Stimulated activated naive CD4-positive, alpha-beta T cell (primary cell): ENCODE data around the gene TRIM67.
A peak's percentile ranks its signal among the peaks of the same experiment; 100 is the strongest.

Experiments
- DNase-seq, 6 experiments: peaks; one replicate each; lab custom pipeline; 2025; lab: John Stamatoyannopoulos, UW

Gene TRIM67

GRCh38 chr1:231233735-231234417 is 72.0 kb downstream of the TRIM67 start:
- DNase-seq = no peak

- no peak for DNase-seq
Observed at GRCh38 chr1:231234506-231234905, 72.6 kb downstream of the TRIM67 start.

GRCh38 chr1:231235526-231236207 is 73.8 kb downstream of the TRIM67 start:
- no peak for DNase-seq

GRCh38 chr1:231236208-231236591 is 74.3 kb downstream of the TRIM67 start:
- no peak for DNase-seq

GRCh38 chr1:231236938-231237337 is 75.1 kb downstream of the TRIM67 start:
- no peak for DNase-seq

DNA sequence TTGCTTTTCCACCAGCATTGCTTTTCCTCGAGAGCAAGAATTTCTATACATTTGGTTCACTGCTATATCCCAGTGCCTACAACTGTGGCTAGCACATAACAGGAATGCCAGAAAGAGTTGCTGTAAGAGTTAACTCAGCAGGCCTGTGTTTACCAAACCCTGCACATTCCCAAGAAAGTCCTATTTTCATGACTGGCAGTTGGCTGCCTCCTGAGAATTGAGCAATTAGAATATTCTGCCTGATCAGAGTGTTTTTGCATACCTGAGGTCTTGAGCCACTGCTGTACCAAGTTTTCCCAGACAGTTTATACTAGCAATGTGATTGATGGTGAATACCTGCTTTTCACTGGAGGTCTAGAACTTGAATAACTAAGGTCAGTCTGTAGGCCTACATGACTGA is 76.4 kb downstream of the TRIM67 start:
- DNase-seq = no peak

DNA sequence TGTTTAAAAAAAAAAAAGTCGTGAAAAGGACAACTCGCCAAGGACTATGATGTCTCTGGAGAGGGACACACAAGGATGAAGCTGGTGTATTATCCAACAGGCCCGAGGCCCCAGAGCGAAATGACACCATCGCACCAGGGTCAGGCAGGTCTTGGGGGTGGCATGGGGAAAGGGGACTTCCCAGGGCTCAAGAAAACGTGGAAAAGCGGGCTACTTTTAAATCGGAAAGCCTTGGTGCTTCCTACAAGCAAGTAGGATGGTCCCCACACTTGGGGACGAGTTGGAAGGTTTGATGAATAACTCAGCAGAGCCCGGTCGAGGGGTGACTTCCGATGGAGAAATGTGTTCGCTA is 78.6 kb downstream of the TRIM67 start:
- DNase-seq = no peak

GRCh38 chr1:231240883-231241735 is 79.3 kb downstream of the TRIM67 start, which contains the start of gene GNPAT:
TSS of gene GNPAT (plus strand) at chr1:231241212. CDS start at chr1:231241379, 167 bp downstream.
- DNase-seq = peak; percentile 76 to 93 (median 86)

GRCh38 chr1:231241750-231242149 is 79.9 kb downstream of the TRIM67 start:
- DNase-seq = no peak

DNA sequence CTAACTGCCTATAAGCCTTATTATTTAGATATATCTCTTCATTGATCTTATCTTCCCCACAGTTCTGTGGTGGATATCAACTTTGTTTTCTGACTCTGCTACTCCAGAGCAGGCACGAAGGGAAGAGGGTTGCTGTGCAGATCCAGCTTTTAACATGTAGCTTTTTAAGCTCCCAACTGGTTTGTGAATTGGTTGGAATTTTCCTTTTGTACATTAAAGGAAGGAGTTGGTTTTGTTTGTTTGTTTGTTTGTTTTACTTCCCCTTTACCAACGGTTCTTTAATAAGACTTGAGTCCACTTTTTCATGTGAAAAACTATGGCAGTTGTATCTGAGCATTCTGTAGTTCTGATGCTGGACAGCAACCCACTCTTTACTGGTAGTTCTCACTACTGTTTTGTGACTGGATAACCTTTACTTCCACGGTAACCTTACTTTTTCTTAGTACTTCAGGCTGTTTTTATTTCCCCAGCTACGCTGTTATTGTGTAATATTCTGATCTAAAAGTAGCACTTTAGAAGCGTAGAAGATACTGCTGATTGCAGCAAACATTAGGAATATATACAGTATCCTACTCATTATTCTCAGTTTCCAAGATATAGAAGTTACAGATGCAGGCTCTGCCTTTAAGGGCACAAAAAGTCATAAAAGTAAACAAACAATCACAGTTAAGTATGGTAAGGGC is 80.8 kb downstream of the TRIM67 start:
- DNase-seq = peak in 1 of 6 experiments; percentile 6

- no peak for DNase-seq
Observed at GRCh38 chr1:231248778-231249177, 86.9 kb downstream of the TRIM67 start.

- DNase-seq = no peak
Observed at GRCh38 chr1:231252336-231252735, 90.5 kb downstream of the TRIM67 start.

- DNase-seq = no peak
Observed at GRCh38 chr1:231260351-231260750, 98.5 kb downstream of the TRIM67 start.

GRCh38 chr1:231264642-231265041 is 102.8 kb downstream of the TRIM67 start:
- no peak for DNase-seq

- no peak for DNase-seq
Observed at GRCh38 chr1:231265379-231265778, 103.5 kb downstream of the TRIM67 start.

DNA sequence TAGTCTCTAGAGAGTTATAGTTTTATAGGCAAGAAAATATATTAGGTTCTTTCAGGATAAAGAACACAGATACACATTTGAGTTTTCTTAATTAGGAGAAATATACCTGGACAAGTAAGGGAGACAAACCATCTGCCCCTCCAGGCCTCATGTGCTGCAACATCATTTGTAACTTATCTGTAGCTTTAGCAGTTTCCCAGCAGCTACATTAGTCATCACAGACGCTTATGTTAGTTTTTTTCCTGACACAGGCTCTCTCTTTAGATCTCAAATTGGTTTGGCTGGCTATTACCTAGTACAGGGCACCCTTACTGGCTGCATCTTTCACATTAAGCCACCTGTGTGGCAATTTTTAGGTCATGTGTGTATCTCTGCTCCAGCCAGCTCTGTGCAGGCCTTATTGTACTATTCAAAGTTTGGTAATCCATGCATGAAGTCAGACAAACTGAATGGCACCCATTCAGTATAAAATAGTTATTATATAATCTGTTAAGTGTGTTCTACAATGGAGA is 105.0 kb downstream of the TRIM67 start:
- no peak for DNase-seq
